HG03558 (cell line): ENCODE results near the gene TNP2.

Experiments used
- ATAC-seq: cut with Tn5 transposase; IDR thresholded peaks from one replicate; pipeline ENCODE4 v1.9.1; 2021; ENCODE audit warnings: moderate number of reproducible peaks; ENCODE audit not compliant: unreplicated experiment; ENCODE audit errors: extremely low read depth

Gene TNP2

GRCh38 chr16:11245222-11245737 is 23.8 kb downstream of the TNP2 start:
- no peak for ATAC-seq

- ATAC-seq: no peak
These were observed 26.5 kb downstream of the TNP2 start for GRCh38 chr16:11242658-11243057.

- ATAC-seq: no peak
These were observed 27.5 kb downstream of the TNP2 start for GRCh38 chr16:11241480-11242204.

GRCh38 chr16:11240636-11241473 is 28.3 kb downstream of the TNP2 start:
- no peak for ATAC-seq

- no peak for ATAC-seq
These were observed 29.2 kb downstream of the TNP2 start for GRCh38 chr16:11239644-11240632.

- ATAC-seq: no peak
These were observed 30.6 kb downstream of the TNP2 start for GRCh38 chr16:11238272-11239202.

GRCh38 chr16:11236461-11237254 is 32.5 kb downstream of the TNP2 start:
- no peak for ATAC-seq

GRCh38 chr16:11235703-11235991 is 33.5 kb downstream of the TNP2 start:
- no peak for ATAC-seq

GRCh38 chr16:11234884-11235702 is 34.0 kb downstream of the TNP2 start:
- no peak for ATAC-seq

GRCh38 chr16:11233727-11234376 is 35.3 kb downstream of the TNP2 start:
- ATAC-seq: no peak

- no peak for ATAC-seq
These were observed 36.0 kb downstream of the TNP2 start for GRCh38 chr16:11232852-11233726.

- ATAC-seq: no peak
These were observed 36.7 kb downstream of the TNP2 start for GRCh38 chr16:11232302-11232851.

GRCh38 chr16:11231367-11231970 is 37.7 kb downstream of the TNP2 start:
- no peak for ATAC-seq

GRCh38 chr16:11229906-11230305 is 39.2 kb downstream of the TNP2 start:
- ATAC-seq: no peak

- no peak for ATAC-seq
These were observed 39.7 kb downstream of the TNP2 start for GRCh38 chr16:11229432-11229831.
